NCI-H82 treated with DMSO at 0.1 percent for 48 hours (cell line): Measurements from ENCODE around the gene COG2.
"Not testable (repeated sequence)": the region's sequence is repeated elsewhere in the genome, so short reads cannot be mapped to it uniquely, and the experiment has no call there.

Experiments
- DNase-seq: peaks from one replicate; lab custom pipeline; 2025; ENCODE audit not compliant: unreplicated experiment; lab: John Stamatoyannopoulos, UW

The COG2 gene

GRCh38 chr1:230674581-230674980, 32.3 kb downstream of the COG2 start:
- DNase-seq, result no peak

GRCh38 chr1:230677200-230677599, 34.9 kb downstream of the COG2 start:
- no peak for DNase-seq

GRCh38 chr1:230679192-230679591, 36.9 kb downstream of the COG2 start:
- DNase-seq, result no peak

GRCh38 chr1:230679825-230680224, 37.5 kb downstream of the COG2 start:
- DNase-seq, result no peak

GRCh38 chr1:230680300-230681025, 38.2 kb downstream of the COG2 start:
- no peak for DNase-seq

GRCh38 chr1:230681599-230681998, 39.3 kb downstream of the COG2 start:
- no peak for DNase-seq

- no peak for DNase-seq
These were observed 40.0 kb downstream of the COG2 start for GRCh38 chr1:230682274-230682673.

- DNase-seq, result no peak
These were observed 40.8 kb downstream of the COG2 start for GRCh38 chr1:230682882-230683610.

GRCh38 chr1:230684146-230684545, 41.9 kb downstream of the COG2 start:
- no peak for DNase-seq

GRCh38 chr1:230684998-230685397, 42.7 kb downstream of the COG2 start:
- DNase-seq, result no peak

- DNase-seq, result no peak
These were observed 44.5 kb downstream of the COG2 start for GRCh38 chr1:230686747-230687146.

GRCh38 chr1:230690101-230690500, 47.8 kb downstream of the COG2 start:
- no peak for DNase-seq

- no peak for DNase-seq
These were observed 49.3 kb downstream of the COG2 start for GRCh38 chr1:230691615-230692014.

- DNase-seq, result no peak
These were observed 50.9 kb downstream of the COG2 start for GRCh38 chr1:230693221-230693620.

- DNase-seq, result no peak
These were observed 51.5 kb downstream of the COG2 start for GRCh38 chr1:230693777-230694176.

- no peak for DNase-seq
These were observed 52.2 kb downstream of the COG2 start for GRCh38 chr1:230694464-230694863.

GRCh38 chr1:230694991-230695390, 52.7 kb downstream of the COG2 start:
- no peak for DNase-seq

GRCh38 chr1:230696218-230696617, 53.9 kb downstream of the COG2 start:
- no peak for DNase-seq

GRCh38 chr1:230696722-230697437, 54.6 kb downstream of the COG2 start:
- no peak for DNase-seq

GRCh38 chr1:230698130-230698529, 55.8 kb downstream of the COG2 start:
- DNase-seq, result no peak

- not testable (repeated sequence) for DNase-seq
These were observed 56.7 kb downstream of the COG2 start for GRCh38 chr1:230698964-230699363.

GRCh38 chr1:230699716-230700115, 57.4 kb downstream of the COG2 start:
- no peak for DNase-seq
